ENCODE results near the gene PDE4C. TPM values are rescaled to one million over a fixed set of nuclear protein-coding genes. Genes with fewer than 3 reads are reported as not detected.

Gene PDE4C
- total RNA-seq, 4 donors from 2014 or later: 0.12 to 1.5 (median 0.63) TPM; not detected in 1

GRCh38 chr19:18253716-18254115, 27.5 kb upstream of the PDE4C start:
- no peak for TF ChIP-seq CTCF (IDR thresholded peaks at IDR 0.05)
- DNase-seq (ENCODE audit: low spot score) (no peak), ATAC-seq (ENCODE audit: low FRiP score) (no peak)

GRCh38 chr19:18253130-18253529, 26.9 kb upstream of the PDE4C start:
- no peak for DNase-seq (ENCODE audit: low spot score)
- TF ChIP-seq CTCF (IDR thresholded peaks at IDR 0.05): no peak
- no peak for ATAC-seq (ENCODE audit: low FRiP score)

GRCh38 chr19:18252370-18252717, 26.1 kb upstream of the PDE4C start:
- DNase-seq (ENCODE audit: low spot score) (no peak), ATAC-seq (ENCODE audit: low FRiP score) (no peak)
- TF ChIP-seq CTCF (IDR thresholded peaks at IDR 0.05): no peak

DNA sequence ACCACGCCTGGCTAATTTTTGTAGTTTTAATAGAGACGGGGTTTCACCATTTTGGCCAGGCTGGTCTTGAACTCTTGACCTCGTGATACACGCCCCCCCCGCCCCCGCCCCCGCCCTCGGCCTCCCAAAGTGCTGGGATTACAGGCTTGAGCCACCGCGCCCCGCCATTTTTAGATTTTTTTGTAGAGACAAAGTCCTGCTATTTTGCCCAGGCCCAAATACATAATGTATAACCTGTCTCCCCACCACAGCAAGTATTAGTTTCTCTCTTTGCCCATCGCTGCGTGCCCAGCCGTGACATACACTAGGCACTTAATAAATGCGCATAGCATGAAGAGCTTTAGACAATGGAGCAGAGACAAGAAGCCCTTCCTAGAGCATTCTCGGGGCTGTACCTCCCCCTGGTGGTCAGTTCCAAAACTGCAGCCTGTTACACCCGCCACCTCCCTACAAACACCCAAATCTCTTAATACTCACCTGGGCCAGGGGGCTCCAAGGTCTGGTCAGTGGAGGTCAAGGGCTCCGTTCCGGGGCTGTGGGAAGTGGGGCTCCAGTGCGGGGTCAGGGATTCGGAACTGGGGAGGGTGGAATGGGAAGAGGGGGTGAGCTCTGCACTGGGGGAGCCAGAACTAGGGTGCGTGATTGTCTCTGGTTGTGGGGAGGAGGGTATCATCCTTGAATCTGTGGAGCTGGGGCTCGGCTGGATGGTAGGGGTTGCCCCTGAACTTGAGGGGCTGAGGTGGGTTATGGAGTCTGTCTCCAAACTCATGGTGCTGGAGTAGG, 25.5 kb upstream of the PDE4C start:
- ATAC-seq (ENCODE audit: low FRiP score) (no peak), DNase-seq (ENCODE audit: low spot score) (peak; percentile 84)
- TF ChIP-seq CTCF (IDR thresholded peaks at IDR 0.05): peak in 2 of 3 donors; percentile 83 to 94

DNA sequence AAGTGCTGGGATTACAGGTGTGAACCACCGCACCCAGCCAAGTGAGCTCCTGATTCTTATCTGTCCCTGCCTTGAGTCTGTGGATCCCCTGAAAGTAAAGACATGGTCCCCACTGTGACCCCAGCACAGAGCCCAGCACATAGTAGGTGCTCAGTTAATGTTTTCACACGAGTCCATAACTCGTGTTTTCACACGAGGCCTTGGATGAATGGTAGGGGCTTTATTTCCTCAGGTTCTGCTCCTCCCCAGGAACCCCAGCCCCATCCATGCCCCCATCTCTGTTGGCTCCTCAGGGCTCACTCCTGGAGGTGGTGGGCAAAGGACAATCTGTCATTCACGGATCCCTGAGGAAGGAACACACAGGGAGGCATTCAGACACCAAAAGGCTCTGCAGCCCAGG, 23.6 kb upstream of the PDE4C start:
- ATAC-seq (ENCODE audit: low FRiP score): no peak
- no peak for DNase-seq (ENCODE audit: low spot score)
- no peak for TF ChIP-seq CTCF (IDR thresholded peaks at IDR 0.05)

- no peak for TF ChIP-seq CTCF (IDR thresholded peaks at IDR 0.05)
- DNase-seq (ENCODE audit: low spot score): no peak
- ATAC-seq (ENCODE audit: low FRiP score): no peak
Observed at GRCh38 chr19:18245297-18245696, 19.1 kb upstream of the PDE4C start.

- ATAC-seq (ENCODE audit: low FRiP score): no peak
- no peak for DNase-seq (ENCODE audit: low spot score)
- TF ChIP-seq CTCF (IDR thresholded peaks at IDR 0.05): no peak
Observed at GRCh38 chr19:18239303-18239702, 13.1 kb upstream of the PDE4C start.

Data from omental fat pad (tissue), 4 donors.